Liver (tissue), 9 donors: Measurements from ENCODE around the gene GTF3C4. TPM values are rescaled to one million over a fixed set of nuclear protein-coding genes. Genes with fewer than 3 reads are reported as not detected.

Experiments used
- DNase-seq: peaks from one replicate; pipeline ENCODE4 v3.0.0-alpha.2; 2017; ENCODE audit warnings: low spot score
- H3K27ac ChIP-seq, 2 donors: one replicate each; pipeline ENCODE4 v1.7.0; 2013; ENCODE audit warnings: inconsistent platforms in 2 of 2, low read length in 2 of 2, control low read depth in 1 of 2, low read depth in 1 of 2, mild to moderate bottlenecking in 1 of 2
- H3K27me3 ChIP-seq, 4 donors: one replicate each; pipeline versions ENCODE4 v1.6.1 to v1.7.0; 2013; ENCODE audit warnings: low read length in 3 of 4, inconsistent platforms in 1 of 4, mild to moderate bottlenecking in 1 of 4, moderate library complexity in 1 of 4; ENCODE audit not compliant: control insufficient read depth in 4 of 4, insufficient read depth in 4 of 4
- H3K36me3 ChIP-seq, 4 donors: one replicate each; pipeline versions ENCODE4 v1.6.1 to v1.7.0; 2013; ENCODE audit warnings: low read length in 3 of 4, mild to moderate bottlenecking in 3 of 4, low read depth in 1 of 4, moderate library complexity in 1 of 4; ENCODE audit not compliant: control insufficient read depth in 4 of 4, insufficient read depth in 3 of 4
- H3K4me1 ChIP-seq, 4 donors: one replicate each; pipeline versions ENCODE4 v1.6.1 to v1.7.0; 2013; ENCODE audit warnings: low read length in 3 of 4, mild to moderate bottlenecking in 3 of 4, moderate library complexity in 1 of 4; ENCODE audit not compliant: control insufficient read depth in 4 of 4, insufficient read depth in 4 of 4
- H3K4me3 ChIP-seq, 3 donors: one replicate each; pipeline versions ENCODE4 v1.6.1 to v1.7.0; 2013; ENCODE audit warnings: low read length in 3 of 3, control low read depth in 1 of 3, low read depth in 1 of 3, mild to moderate bottlenecking in 1 of 3
- H3K9ac ChIP-seq, 2 donors: one replicate each; pipeline ENCODE4 v1.7.0; 2013; ENCODE audit warnings: low read length in 2 of 2, mild to moderate bottlenecking in 2 of 2, moderate library complexity in 2 of 2, control low read depth in 1 of 2, low read depth in 1 of 2
- H3K9me3 ChIP-seq, 4 donors: one replicate each; pipeline versions ENCODE4 v1.6.1 to v1.7.0; 2013; ENCODE audit warnings: low read length in 3 of 4; ENCODE audit not compliant: control insufficient read depth in 4 of 4
- EGR1 ChIP-seq, 2 donors: IDR thresholded peaks; 2 replicates each; pipeline ENCODE4 v1.6.1; 2016 to 2018; ENCODE audit warnings: antibody characterized with exemption in 2 of 2, low read depth in 2 of 2
- FOXA1 ChIP-seq: IDR thresholded peaks from 2 replicates; pipeline ENCODE4 v1.6.1; 2016; ENCODE audit warnings: antibody characterized with exemption
- GABPA ChIP-seq, 2 donors: IDR thresholded peaks in 1 of 2; conservative IDR thresholded peaks in 1 of 2; 2 replicates each; pipeline ENCODE4 v1.6.1; 2016; ENCODE audit warnings: antibody characterized with exemption in 2 of 2, mild to moderate bottlenecking in 1 of 2, moderate library complexity in 1 of 2
- HNF4A ChIP-seq, 2 donors: conservative IDR thresholded peaks; 2 replicates each; pipeline ENCODE4 v1.6.1; 2016; ENCODE audit warnings: antibody characterized with exemption in 2 of 2, mild to moderate bottlenecking in 2 of 2
- HNF4G ChIP-seq: IDR thresholded peaks from 2 replicates; pipeline ENCODE4 v1.6.1; 2016; ENCODE audit warnings: antibody characterized with exemption
- JUND ChIP-seq, 2 donors: IDR thresholded peaks; 2 replicates each; pipeline ENCODE4 v1.6.1; 2016; ENCODE audit warnings: antibody characterized with exemption in 2 of 2
- NR2F2 ChIP-seq: IDR thresholded peaks from 2 replicates; pipeline ENCODE4 v1.6.1; 2016; ENCODE audit warnings: antibody characterized with exemption
- RAD21 ChIP-seq, 2 donors: IDR thresholded peaks; 2 replicates each; pipeline ENCODE4 v1.6.1; 2016; ENCODE audit warnings: antibody characterized with exemption in 2 of 2, mild to moderate bottlenecking in 2 of 2
- TAF1 ChIP-seq: conservative IDR thresholded peaks from 2 replicates; pipeline ENCODE4 v1.6.1; 2016; ENCODE audit warnings: antibody characterized with exemption, mild to moderate bottlenecking
- YY1 ChIP-seq: IDR thresholded peaks from 2 replicates; pipeline ENCODE4 v1.6.1; 2016; ENCODE audit warnings: antibody characterized with exemption, mild to moderate bottlenecking
- WGBS: extraction: QIAGEN DNeasy Blood & Tissue Kit; methylation state at CpG from one replicate; pipeline ENCODE4 v1.1.7; 2013; 5-methylcytosine and 5-hydroxymethylcytosine counted together
- polyA plus RNA-seq, 2 donors: library from polyadenylated mRNA; stranded (reverse) in 1 of 2; unstranded in 1 of 2; fragments of 200-250 nt in 1 of 2; fragments of >200 nt in 1 of 2; fragmentation: Nextera tagmentation in 1 of 2; extraction: Ambion mirVana in 1 of 2; gene quantifications; one replicate each; pipeline versions ENCODE4 v1.2.1 to v1.2.3, GENCODE V29; 2013 to 2015
- total RNA-seq, 2 donors: library from RNA; depleted of rRNA; stranded (reverse); fragments of >200 nt; gene quantifications; one replicate each; pipeline ENCODE4 v1.2.3, GENCODE V29; 2014
- TF ChIP-seq, protein P1 (sequence below): IDR thresholded peaks from 2 replicates; pipeline ENCODE4 v1.6.1; 2016; ENCODE audit warnings: antibody characterized with exemption
- TF ChIP-seq, protein P2 (sequence below): IDR thresholded peaks from 2 replicates; pipeline ENCODE4 v1.6.1; 2016; ENCODE audit warnings: antibody characterized with exemption
- TF ChIP-seq, protein P3 (sequence below): fragments of 150-350 bp; IDR thresholded peaks from 2 replicates; pipeline ENCODE4 v1.5.1; 2017; ENCODE audit warnings: improper control_type of control experiment, low read depth, low read length; ENCODE audit not compliant: missing input control
- TF ChIP-seq, protein P4 (sequence below): IDR thresholded peaks from 2 replicates; pipeline ENCODE4 v1.6.1; 2016; ENCODE audit warnings: antibody characterized with exemption, mild to moderate bottlenecking
- TF ChIP-seq, protein P5 (sequence below): IDR thresholded peaks from 2 replicates; pipeline ENCODE4 v1.6.1; 2016; ENCODE audit warnings: antibody characterized with exemption
- donor health status: healthy.
- donor health status: healthy.
- donor health status: healthy.
- donor health status: healthy.
- donor health status: healthy.

The GTF3C4 gene
- total and polyA plus RNA-seq, 4 donors: 1.4 to 7.2 (median 5.0) TPM

DNA sequence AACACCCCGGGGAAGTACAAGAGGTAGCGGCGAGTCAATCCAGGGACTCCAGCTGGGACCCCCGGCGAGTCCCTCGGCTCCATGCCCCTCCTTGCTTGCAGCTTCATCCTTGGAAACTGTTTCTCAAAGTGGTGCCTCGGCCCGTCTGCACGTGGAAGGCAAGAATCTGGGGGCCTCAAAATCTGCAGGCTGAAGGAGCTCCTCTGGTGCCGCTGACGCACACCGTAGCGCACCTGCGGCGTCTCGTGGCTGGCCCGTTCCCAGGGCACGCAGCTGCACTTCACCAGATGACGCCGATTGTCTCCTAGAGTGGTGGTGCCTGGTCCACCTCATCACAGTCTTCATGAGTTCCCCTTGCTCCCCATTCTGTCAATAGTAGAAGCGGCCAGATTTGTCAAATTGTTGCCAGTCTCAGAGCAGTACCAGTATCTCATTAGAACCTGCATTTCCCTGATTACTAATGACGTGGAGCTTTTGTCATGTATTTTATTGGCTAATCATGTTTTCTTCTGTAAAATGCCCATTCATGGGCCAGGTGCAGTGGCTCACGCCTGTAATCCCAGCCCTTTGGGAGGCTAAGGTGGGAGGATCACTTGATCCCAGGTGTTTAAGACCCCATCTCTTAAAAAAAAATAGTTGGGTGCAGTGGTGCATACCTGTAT is 38.6 kb downstream of the GTF3C4 start:
- no peak overlapping the region for H3K27ac ChIP-seq
- no peak overlapping the region for H3K9ac ChIP-seq
- TF ChIP-seq RAD21 (IDR thresholded peaks at IDR 0.05) (no peak), HNF4G (no peak), NR2F2 (no peak), HNF4A (conservative IDR thresholded peaks at IDR 0.05) (no peak), FOXA1 (no peak), TAF1 (no peak), GABPA (IDR thresholded peaks at IDR 0.05 in 1 of 2, conservative IDR thresholded peaks at IDR 0.05 in 1 of 2) (no peak)
- TF ChIP-seq, protein P1, sequence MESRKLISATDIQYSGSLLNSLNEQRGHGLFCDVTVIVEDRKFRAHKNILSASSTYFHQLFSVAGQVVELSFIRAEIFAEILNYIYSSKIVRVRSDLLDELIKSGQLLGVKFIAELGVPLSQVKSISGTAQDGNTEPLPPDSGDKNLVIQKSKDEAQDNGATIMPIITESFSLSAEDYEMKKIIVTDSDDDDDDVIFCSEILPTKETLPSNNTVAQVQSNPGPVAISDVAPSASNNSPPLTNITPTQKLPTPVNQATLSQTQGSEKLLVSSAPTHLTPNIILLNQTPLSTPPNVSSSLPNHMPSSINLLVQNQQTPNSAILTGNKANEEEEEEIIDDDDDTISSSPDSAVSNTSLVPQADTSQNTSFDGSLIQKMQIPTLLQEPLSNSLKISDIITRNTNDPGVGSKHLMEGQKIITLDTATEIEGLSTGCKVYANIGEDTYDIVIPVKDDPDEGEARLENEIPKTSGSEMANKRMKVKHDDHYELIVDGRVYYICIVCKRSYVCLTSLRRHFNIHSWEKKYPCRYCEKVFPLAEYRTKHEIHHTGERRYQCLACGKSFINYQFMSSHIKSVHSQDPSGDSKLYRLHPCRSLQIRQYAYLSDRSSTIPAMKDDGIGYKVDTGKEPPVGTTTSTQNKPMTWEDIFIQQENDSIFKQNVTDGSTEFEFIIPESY: no peak
- TF ChIP-seq, protein P2, sequence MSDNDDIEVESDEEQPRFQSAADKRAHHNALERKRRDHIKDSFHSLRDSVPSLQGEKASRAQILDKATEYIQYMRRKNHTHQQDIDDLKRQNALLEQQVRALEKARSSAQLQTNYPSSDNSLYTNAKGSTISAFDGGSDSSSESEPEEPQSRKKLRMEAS: no peak
- TF ChIP-seq, protein P3, sequence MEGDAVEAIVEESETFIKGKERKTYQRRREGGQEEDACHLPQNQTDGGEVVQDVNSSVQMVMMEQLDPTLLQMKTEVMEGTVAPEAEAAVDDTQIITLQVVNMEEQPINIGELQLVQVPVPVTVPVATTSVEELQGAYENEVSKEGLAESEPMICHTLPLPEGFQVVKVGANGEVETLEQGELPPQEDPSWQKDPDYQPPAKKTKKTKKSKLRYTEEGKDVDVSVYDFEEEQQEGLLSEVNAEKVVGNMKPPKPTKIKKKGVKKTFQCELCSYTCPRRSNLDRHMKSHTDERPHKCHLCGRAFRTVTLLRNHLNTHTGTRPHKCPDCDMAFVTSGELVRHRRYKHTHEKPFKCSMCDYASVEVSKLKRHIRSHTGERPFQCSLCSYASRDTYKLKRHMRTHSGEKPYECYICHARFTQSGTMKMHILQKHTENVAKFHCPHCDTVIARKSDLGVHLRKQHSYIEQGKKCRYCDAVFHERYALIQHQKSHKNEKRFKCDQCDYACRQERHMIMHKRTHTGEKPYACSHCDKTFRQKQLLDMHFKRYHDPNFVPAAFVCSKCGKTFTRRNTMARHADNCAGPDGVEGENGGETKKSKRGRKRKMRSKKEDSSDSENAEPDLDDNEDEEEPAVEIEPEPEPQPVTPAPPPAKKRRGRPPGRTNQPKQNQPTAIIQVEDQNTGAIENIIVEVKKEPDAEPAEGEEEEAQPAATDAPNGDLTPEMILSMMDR: no peak
- TF ChIP-seq, protein P4, sequence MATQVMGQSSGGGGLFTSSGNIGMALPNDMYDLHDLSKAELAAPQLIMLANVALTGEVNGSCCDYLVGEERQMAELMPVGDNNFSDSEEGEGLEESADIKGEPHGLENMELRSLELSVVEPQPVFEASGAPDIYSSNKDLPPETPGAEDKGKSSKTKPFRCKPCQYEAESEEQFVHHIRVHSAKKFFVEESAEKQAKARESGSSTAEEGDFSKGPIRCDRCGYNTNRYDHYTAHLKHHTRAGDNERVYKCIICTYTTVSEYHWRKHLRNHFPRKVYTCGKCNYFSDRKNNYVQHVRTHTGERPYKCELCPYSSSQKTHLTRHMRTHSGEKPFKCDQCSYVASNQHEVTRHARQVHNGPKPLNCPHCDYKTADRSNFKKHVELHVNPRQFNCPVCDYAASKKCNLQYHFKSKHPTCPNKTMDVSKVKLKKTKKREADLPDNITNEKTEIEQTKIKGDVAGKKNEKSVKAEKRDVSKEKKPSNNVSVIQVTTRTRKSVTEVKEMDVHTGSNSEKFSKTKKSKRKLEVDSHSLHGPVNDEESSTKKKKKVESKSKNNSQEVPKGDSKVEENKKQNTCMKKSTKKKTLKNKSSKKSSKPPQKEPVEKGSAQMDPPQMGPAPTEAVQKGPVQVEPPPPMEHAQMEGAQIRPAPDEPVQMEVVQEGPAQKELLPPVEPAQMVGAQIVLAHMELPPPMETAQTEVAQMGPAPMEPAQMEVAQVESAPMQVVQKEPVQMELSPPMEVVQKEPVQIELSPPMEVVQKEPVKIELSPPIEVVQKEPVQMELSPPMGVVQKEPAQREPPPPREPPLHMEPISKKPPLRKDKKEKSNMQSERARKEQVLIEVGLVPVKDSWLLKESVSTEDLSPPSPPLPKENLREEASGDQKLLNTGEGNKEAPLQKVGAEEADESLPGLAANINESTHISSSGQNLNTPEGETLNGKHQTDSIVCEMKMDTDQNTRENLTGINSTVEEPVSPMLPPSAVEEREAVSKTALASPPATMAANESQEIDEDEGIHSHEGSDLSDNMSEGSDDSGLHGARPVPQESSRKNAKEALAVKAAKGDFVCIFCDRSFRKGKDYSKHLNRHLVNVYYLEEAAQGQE: no peak
- H3K27me3 ChIP-seq: peaks cover 0 to 6% (median 0%) of the 10 kb centered on the region in 4 donors
- H3K9me3 ChIP-seq: no peaks in the 10 kb centered on the region
- no peaks in the 10 kb centered on the region for H3K36me3 ChIP-seq
- no peak for DNase-seq
- H3K4me1 ChIP-seq: no peaks in the 10 kb centered on the region
- 84% methylated on average over 23 of the region's 23 CpGs for WGBS
- no peak overlapping the region for H3K4me3 ChIP-seq

DNA sequence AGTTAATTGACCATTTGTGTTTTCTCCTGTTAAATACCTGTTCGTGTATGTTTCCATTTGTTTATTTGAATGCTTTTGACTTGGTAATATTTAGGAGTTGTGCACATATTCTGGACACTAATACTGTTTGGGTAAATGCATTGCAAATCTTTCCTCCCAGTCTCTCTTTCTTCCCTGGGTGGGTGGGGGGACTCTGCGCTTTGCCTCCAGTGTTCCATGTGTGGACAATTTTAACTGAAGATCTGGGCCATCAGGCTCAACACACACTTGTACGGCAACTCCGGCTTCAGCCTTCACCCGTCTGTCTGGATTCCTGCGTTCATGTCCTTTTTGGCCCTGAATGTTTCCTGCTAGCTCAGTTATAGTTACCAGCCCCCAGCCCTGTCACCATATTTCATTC is 40.1 kb downstream of the GTF3C4 start:
- Histone ChIP-seq H3K9ac (no peak overlapping the region), H3K27me3 (peaks cover 0 to 6% (median 0%) of the 10 kb centered on the region in 4 donors), H3K27ac (no peak overlapping the region), H3K9me3 (no peaks in the 10 kb centered on the region), H3K4me3 (no peak overlapping the region), H3K4me1 (no peaks in the 10 kb centered on the region), H3K36me3 (no peaks in the 10 kb centered on the region)
- WGBS: 82% methylated on average over 6 of the region's 6 CpGs
- no peak for DNase-seq
- TF ChIP-seq, protein P1: no peak
- TF ChIP-seq, protein P3: no peak
- TF ChIP-seq FOXA1 (no peak), GABPA (IDR thresholded peaks at IDR 0.05 in 1 of 2, conservative IDR thresholded peaks at IDR 0.05 in 1 of 2) (no peak), YY1 (no peak), HNF4A (conservative IDR thresholded peaks at IDR 0.05) (no peak), RAD21 (IDR thresholded peaks at IDR 0.05) (no peak), HNF4G (no peak), TAF1 (no peak), JUND (IDR thresholded peaks at IDR 0.05) (no peak), EGR1 (IDR thresholded peaks at IDR 0.05; ENCODE audit: low read depth in 2 of 2) (no peak)
- TF ChIP-seq, protein P2: no peak
- TF ChIP-seq, protein P5, sequence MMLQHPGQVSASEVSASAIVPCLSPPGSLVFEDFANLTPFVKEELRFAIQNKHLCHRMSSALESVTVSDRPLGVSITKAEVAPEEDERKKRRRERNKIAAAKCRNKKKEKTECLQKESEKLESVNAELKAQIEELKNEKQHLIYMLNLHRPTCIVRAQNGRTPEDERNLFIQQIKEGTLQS: no peak
